Measurements from ENCODE around the gene SMC5. TPM values are rescaled to one million over a fixed set of nuclear protein-coding genes. Genes with fewer than 3 reads are reported as not detected.

Gene SMC5
- total RNA-seq, 4 donors from 2014 or later: 16.2 to 250 (median 20.5) TPM

DNA sequence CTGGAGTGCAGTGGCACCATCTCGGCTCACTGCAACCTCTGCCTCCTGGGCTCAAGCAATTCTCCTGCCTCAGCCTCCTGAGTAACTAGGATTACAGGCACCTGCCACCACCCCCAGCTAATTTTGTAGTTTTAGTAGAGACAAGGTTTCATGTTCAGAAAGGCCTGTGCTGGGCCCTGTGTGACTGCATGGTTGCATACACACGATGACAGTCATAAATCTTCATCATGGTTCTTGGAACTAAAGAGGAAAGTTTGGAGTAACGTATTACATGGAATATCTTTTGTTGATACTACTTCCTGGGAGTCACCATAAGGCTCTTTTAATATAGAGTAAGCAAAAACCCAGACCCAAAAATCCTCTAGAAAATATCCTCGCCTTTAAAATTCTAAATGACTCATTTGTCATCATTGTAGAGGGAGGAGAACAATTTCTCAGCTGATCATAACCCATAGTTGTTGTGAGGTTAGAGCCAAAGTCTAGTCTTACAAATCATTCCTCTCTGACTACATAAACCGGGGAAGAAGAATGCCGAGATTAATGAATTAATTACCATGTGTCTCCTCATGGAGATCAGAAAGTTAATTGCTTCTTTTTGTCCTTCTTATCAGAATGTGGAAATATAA lies 108.6 kb downstream of the SMC5 start:
- Histone ChIP-seq H3K27ac (peak overlapping the region in 1 of 4 donors; percentile 12), H3K4me1 (peaks cover 3 to 5% of the 10 kb centered on the region in 2 donors), H3K36me3 (no peaks in the 10 kb centered on the region), H3K27me3 (no peaks in the 10 kb centered on the region), H3K4me3 (no peak overlapping the region), H3K9me3 (no peaks in the 10 kb centered on the region)
- no peak for DNase-seq
- peak; percentile 26 to 34 for ATAC-seq
- no peak for TF ChIP-seq POLR2A (IDR thresholded peaks at IDR 0.05)
- TF ChIP-seq CTCF (IDR thresholded peaks at IDR 0.05 in 4 of 5, conservative IDR thresholded peaks at IDR 0.05 in 1 of 5): no peak
- in situ Hi-C loops (cut with MboI; ENCODE audit: low sequenced_read_pairs in 4 of 4): no loop called here
- intact Hi-C loops (cut with DNase I; ENCODE audit: low total_unique reads): no loop called here

GRCh38 chr9:70374962-70375618 lies 116.3 kb downstream of the SMC5 start:
- H3K4me3 ChIP-seq: no peak overlapping the region
- H3K36me3 ChIP-seq: no peaks in the 10 kb centered on the region
- no peak for TF ChIP-seq CTCF (IDR thresholded peaks at IDR 0.05 in 4 of 5, conservative IDR thresholded peaks at IDR 0.05 in 1 of 5)
- TF ChIP-seq POLR2A (IDR thresholded peaks at IDR 0.05): no peak
- in situ Hi-C loops (cut with MboI; ENCODE audit: low sequenced_read_pairs in 4 of 4) (no loop called here), intact Hi-C loops (cut with DNase I; ENCODE audit: low total_unique reads) (no loop called here)
- no peaks in the 10 kb centered on the region for H3K27me3 ChIP-seq
- H3K27ac ChIP-seq: peak overlapping the region in 1 of 4 donors; percentile 23
- H3K4me1 ChIP-seq: peaks cover 11 to 18% of the 10 kb centered on the region in 2 donors
- ATAC-seq (no peak), DNase-seq (no peak)
- H3K9me3 ChIP-seq: no peaks in the 10 kb centered on the region

DNA sequence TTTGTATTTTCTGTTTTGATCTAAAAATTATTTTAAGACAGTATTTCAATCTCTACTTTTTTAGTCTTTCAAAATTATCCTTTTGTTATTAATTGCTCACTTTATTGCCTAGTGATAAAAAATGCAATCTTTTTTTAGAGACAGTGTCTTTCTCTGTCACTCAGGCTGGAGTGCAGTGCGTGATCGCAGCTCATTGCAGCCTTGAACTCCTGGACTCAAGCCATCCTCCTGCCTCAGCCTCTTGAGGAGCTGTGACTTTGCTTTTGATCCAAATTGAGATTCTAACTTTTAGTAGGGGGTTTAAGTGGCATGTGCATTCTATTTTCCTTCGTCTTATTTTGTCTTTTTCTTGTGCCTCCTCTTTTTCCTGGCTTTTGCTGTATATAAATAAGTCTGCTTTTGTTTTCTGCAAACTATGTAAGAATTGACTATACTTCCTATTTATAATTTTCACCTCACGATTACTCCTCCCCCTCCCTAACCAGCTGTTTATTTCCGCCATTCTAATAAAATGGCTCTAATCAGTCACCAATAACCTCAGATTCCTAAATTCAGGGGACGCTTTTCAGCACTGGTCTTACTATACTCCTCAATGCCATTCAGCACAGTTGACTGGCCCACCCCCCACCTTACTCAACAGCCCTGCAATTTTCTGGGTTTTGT lies 123.4 kb downstream of the SMC5 start:
- DNase-seq (no peak), ATAC-seq (no peak)
- Histone ChIP-seq H3K27me3 (no peaks in the 10 kb centered on the region), H3K4me3 (no peak overlapping the region), H3K36me3 (peaks cover 2 to 35% of the 10 kb centered on the region in 2 donors), H3K9me3 (no peaks in the 10 kb centered on the region), H3K4me1 (peaks cover 48 to 54% of the 10 kb centered on the region in 2 donors), H3K27ac (peak overlapping the region; percentile 20 to 52 (median 41))
- intact Hi-C loops (cut with DNase I; ENCODE audit: low total_unique reads): no loop called here
- TF ChIP-seq POLR2A (IDR thresholded peaks at IDR 0.05): no peak
- TF ChIP-seq CTCF (IDR thresholded peaks at IDR 0.05 in 4 of 5, conservative IDR thresholded peaks at IDR 0.05 in 1 of 5): no peak
- in situ Hi-C loops (cut with MboI; ENCODE audit: low sequenced_read_pairs in 4 of 4): no loop called here

- Histone ChIP-seq H3K36me3 (peaks cover 2 to 42% of the 10 kb centered on the region in 2 donors), H3K27ac (peak overlapping the region; percentile 20 to 52 (median 41)), H3K4me1 (peaks cover 54 to 58% of the 10 kb centered on the region in 2 donors), H3K27me3 (no peaks in the 10 kb centered on the region), H3K9me3 (no peaks in the 10 kb centered on the region), H3K4me3 (no peak overlapping the region)
- in situ Hi-C loops (cut with MboI; ENCODE audit: low sequenced_read_pairs in 4 of 4): no loop called here
- ATAC-seq: no peak
- TF ChIP-seq POLR2A (IDR thresholded peaks at IDR 0.05): no peak
- DNase-seq: no peak
- intact Hi-C loops (cut with DNase I; ENCODE audit: low total_unique reads): no loop called here
These were observed 124.2 kb downstream of the SMC5 start for GRCh38 chr9:70382709-70383605.

Measured in gastrocnemius medialis (tissue), 4 donors.